ENCODE results near the gene ZNF106.

Gene ZNF106

DNA sequence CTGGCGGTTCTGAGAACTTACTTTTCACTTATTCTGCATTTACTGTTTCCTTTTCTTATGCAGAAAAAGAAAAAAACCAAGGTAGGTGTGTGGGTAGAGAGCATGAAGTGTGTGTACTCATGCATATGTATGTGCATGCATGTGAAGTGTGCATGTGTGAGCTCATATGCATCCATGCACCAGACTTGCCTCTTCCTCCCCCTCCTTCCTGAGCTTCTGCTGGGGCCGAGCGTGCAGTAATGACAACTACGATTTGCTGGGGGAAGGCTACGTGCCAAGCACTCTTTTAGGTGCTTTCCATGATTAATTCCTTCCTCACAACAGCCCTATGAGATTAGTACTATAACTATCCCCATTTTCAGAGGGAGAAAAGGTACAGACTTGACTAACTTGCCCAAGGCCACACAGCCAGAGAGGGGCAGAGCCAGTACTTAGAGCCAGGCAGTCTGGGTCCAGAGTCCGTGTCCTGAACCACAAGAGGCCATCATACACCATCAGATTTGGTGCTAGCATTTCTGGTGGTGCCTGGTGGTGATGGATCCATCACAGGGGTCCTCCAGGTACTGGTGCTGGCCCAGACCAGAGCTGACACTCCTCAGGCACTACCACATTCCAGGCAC is 85.0 kb downstream of the ZNF106 start:
- no peak overlapping the region for H2AFZ ChIP-seq (ENCODE audit: low read length, unreplicated experiment)
- H3K27ac ChIP-seq (ENCODE audit: low read depth, low read length): no peak overlapping the region
- no peaks in the 10 kb centered on the region for H3K27me3 ChIP-seq (ENCODE audit: insufficient read depth, low read length)
- no peaks in the 10 kb centered on the region for H3K36me3 ChIP-seq (ENCODE audit: insufficient read depth, low read length)
- H3K79me2 ChIP-seq (ENCODE audit: control insufficient read depth, insufficient read depth, low read length, unreplicated experiment): no peaks in the 10 kb centered on the region
- no peaks in the 10 kb centered on the region for H3K4me1 ChIP-seq (ENCODE audit: control insufficient read depth, insufficient read depth, low read length, unreplicated experiment)
- no peak overlapping the region for H3K4me3 ChIP-seq (ENCODE audit: low read depth, low read length)

DNA sequence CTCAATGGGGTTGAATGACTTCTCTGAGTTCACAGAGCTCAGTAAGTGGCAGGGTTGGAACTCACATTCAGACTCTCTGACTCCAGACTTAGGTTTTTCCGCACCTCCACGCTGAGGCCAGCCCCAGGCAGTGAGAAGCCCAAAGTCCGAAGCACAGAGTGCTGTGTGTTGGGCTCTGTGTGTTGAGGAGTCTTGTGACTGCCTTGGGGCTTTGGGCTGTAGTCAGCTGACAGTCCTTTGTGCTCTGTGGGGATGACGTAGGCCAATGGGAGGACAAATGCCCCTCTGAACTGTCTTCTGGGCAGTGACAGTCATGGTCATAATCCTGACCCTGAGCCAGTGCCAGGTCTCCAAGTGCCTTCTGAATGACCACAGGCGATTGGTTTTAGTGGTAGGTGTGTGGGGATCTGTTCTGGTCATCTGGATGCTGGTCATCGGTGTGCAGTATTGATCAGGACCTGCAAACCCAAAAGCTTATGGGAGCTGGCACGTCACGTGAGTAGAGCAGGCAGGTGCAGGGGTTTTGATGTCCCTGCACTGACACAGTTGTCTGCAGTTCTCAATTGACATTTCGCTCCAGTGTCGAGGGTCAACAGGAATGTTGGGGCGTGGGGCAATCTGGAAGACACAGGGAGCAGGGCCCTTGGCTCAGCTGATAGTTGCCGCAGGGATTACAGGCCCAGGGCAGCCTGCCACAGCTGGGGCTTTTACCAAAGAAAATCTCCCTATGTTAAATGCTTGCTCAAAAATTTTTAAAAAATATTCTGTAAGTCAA is 86.3 kb downstream of the ZNF106 start:
- no peaks in the 10 kb centered on the region for H3K27me3 ChIP-seq (ENCODE audit: insufficient read depth, low read length)
- no peaks in the 10 kb centered on the region for H3K79me2 ChIP-seq (ENCODE audit: control insufficient read depth, insufficient read depth, low read length, unreplicated experiment)
- H3K27ac ChIP-seq (ENCODE audit: low read depth, low read length): no peak overlapping the region
- no peaks in the 10 kb centered on the region for H3K36me3 ChIP-seq (ENCODE audit: insufficient read depth, low read length)
- no peak overlapping the region for H3K4me3 ChIP-seq (ENCODE audit: low read depth, low read length)
- no peak overlapping the region for H2AFZ ChIP-seq (ENCODE audit: low read length, unreplicated experiment)
- no peaks in the 10 kb centered on the region for H3K4me1 ChIP-seq (ENCODE audit: control insufficient read depth, insufficient read depth, low read length, unreplicated experiment)

DNA sequence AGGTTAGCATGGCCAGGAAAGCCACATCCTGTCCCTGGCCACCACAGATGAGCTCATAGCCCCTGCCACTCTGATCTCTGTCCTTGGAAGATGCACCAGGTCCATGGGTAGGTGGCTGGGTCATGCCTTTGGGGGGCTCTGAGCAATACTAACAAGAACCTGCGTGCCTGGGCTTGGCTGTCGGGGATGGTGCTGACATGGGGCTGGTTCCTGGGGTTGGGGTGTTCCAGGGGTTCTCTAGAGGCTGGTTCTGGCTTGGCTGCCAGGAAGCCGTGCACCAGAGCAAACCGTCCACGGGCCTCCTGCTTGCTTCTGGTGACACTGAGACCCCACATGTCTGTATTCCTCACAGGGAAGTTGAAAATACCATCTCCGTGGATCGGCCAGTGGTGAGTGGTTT is 87.6 kb downstream of the ZNF106 start:
- Histone ChIP-seq H2AFZ (ENCODE audit: low read length, unreplicated experiment) (no peak overlapping the region), H3K4me3 (ENCODE audit: low read depth, low read length) (no peak overlapping the region), H3K4me1 (ENCODE audit: control insufficient read depth, insufficient read depth, low read length, unreplicated experiment) (no peaks in the 10 kb centered on the region)

DNA sequence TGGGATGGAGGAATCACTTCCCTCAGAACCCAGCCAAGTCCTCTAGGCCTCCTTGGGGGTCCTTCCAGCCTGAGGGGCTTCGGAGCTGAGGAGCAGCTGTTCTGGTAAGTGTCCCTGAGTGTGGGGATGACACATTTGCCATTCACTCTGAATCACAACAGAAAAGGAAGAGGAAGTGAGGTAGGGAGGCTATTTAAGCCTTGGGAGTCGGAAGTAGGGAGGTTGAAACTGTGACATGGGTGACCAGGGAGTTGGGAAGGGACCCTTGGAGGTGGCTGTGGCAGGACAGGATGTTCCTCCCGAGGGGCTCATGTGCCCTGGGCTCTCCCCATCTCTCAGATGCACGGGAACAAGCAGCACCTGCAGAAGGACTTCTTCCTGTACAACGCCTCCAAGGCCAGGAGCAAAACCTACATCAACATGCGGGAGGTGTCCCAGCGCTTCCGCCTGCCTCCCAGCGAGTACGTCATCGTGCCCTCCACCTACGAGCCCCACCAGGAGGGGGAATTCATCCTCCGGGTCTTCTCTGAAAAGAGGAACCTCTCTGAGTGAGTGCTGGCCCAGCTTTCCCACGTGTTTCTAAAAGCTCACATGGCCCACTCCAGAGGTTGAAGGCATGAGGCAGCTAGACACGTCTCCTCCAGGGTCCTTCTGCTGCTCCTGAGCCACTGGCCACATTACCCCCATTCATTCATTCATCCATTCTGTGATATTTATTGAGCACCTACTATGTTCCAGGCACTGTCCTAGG is 88.3 kb downstream of the ZNF106 start:
- Histone ChIP-seq H3K79me2 (ENCODE audit: control insufficient read depth, insufficient read depth, low read length, unreplicated experiment) (no peaks in the 10 kb centered on the region), H3K4me1 (ENCODE audit: control insufficient read depth, insufficient read depth, low read length, unreplicated experiment) (no peaks in the 10 kb centered on the region), H2AFZ (ENCODE audit: low read length, unreplicated experiment) (no peak overlapping the region), H3K27me3 (ENCODE audit: insufficient read depth, low read length) (no peaks in the 10 kb centered on the region), H3K4me3 (ENCODE audit: low read depth, low read length) (no peak overlapping the region), H3K36me3 (ENCODE audit: insufficient read depth, low read length) (no peaks in the 10 kb centered on the region), H3K27ac (ENCODE audit: low read depth, low read length) (no peak overlapping the region)

More for the DNA sequence above, 87.6 kb downstream of the ZNF106 start:
- H3K79me2 ChIP-seq (ENCODE audit: control insufficient read depth, insufficient read depth, low read length, unreplicated experiment): no peaks in the 10 kb centered on the region
- H3K27me3 ChIP-seq (ENCODE audit: insufficient read depth, low read length): no peaks in the 10 kb centered on the region
- H3K36me3 ChIP-seq (ENCODE audit: insufficient read depth, low read length): no peaks in the 10 kb centered on the region
- H3K27ac ChIP-seq (ENCODE audit: low read depth, low read length): no peak overlapping the region

DNA sequence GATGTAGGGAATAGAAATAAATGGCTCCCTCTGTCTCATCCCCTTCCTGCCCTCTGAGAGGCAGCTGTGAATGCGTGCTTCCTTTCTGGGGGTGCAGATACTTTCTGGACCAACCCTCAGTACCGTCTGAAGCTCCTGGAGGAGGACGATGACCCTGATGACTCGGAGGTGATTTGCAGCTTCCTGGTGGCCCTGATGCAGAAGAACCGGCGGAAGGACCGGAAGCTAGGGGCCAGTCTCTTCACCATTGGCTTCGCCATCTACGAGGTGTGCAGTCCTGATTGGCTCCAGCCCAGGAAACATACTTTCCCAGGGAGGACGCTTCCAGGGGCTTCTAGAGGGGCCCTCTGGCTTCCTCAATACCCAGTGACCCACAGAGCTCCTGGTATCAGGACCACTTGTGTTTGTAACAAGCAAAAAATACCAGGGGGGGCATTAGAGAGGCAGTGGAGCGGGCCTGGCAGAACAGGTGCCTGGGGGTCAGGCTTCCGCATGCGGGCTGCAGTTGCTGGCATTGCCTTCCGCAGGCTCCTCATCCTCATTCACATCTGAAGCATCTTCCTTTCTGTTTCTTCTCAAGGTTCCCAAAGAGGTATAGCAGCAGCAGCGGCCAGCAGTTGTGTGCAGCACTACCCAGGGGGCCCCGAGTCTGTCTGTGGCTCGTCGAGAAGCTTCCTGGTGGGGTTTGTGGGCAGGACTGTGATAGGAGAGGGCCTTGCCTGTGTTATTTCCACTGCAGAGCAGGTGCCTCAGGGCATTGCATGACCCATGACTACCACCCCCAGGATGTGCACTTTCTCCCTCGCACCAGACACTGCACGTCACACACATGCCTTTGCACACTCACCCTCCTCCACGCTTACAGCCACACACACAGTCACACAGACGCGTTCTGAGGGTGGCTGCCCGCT is 89.1 kb downstream of the ZNF106 start:
- no peaks in the 10 kb centered on the region for H3K4me1 ChIP-seq (ENCODE audit: control insufficient read depth, insufficient read depth, low read length, unreplicated experiment)
- H3K4me3 ChIP-seq (ENCODE audit: low read depth, low read length): no peak overlapping the region
- no peak overlapping the region for H3K27ac ChIP-seq (ENCODE audit: low read depth, low read length)
- no peak overlapping the region for H2AFZ ChIP-seq (ENCODE audit: low read length, unreplicated experiment)
- no peaks in the 10 kb centered on the region for H3K79me2 ChIP-seq (ENCODE audit: control insufficient read depth, insufficient read depth, low read length, unreplicated experiment)
- no peaks in the 10 kb centered on the region for H3K36me3 ChIP-seq (ENCODE audit: insufficient read depth, low read length)
- no peaks in the 10 kb centered on the region for H3K27me3 ChIP-seq (ENCODE audit: insufficient read depth, low read length)

DNA sequence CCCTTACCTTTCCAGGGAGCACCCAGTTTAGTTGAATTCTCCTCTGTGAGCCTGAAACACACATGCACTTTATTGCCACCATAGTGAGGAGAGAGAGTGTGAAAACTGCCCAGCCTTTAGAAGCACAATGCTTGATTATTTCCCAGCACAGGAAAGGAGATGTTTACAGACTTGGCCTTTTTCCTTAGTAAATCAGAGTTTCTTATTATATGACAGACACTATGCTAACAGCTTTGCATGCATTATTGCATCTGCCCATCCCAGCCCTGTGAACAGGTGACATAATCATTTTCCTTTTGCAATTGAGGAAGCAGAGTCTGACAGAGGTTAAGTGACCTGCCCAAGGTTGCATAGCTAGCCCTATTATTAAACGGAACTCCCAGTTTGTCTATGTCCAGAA is 95.1 kb downstream of the ZNF106 start:
- H2AFZ ChIP-seq (ENCODE audit: low read length, unreplicated experiment): no peak overlapping the region
- H3K27me3 ChIP-seq (ENCODE audit: insufficient read depth, low read length): no peaks in the 10 kb centered on the region
- no peaks in the 10 kb centered on the region for H3K79me2 ChIP-seq (ENCODE audit: control insufficient read depth, insufficient read depth, low read length, unreplicated experiment)
- H3K36me3 ChIP-seq (ENCODE audit: insufficient read depth, low read length): no peaks in the 10 kb centered on the region
- H3K4me1 ChIP-seq (ENCODE audit: control insufficient read depth, insufficient read depth, low read length, unreplicated experiment): no peaks in the 10 kb centered on the region
- no peak overlapping the region for H3K4me3 ChIP-seq (ENCODE audit: low read depth, low read length)
- no peak overlapping the region for H3K27ac ChIP-seq (ENCODE audit: low read depth, low read length)

DNA sequence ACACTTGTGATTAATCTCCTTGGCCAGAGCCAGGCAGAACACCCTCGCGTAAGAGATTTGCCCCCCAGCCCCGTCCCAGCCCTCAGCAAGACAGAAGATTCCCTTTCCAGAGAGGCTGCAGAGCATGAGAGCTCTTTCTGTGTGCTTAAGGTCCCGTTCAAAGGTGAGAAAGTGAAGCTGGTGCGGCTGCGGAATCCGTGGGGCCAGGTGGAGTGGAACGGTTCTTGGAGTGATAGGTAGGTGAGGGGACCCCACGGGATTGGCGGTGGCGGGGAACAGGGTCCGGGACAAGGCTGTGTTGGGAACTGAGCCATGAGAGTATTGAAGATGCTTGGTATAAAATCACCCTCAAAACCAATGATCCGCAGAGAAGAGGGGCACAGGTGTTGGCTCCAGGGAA is 96.8 kb downstream of the ZNF106 start:
- H3K27me3 ChIP-seq (ENCODE audit: insufficient read depth, low read length): no peaks in the 10 kb centered on the region
- no peaks in the 10 kb centered on the region for H3K4me1 ChIP-seq (ENCODE audit: control insufficient read depth, insufficient read depth, low read length, unreplicated experiment)
- no peaks in the 10 kb centered on the region for H3K79me2 ChIP-seq (ENCODE audit: control insufficient read depth, insufficient read depth, low read length, unreplicated experiment)
- H2AFZ ChIP-seq (ENCODE audit: low read length, unreplicated experiment): no peak overlapping the region
- no peak overlapping the region for H3K4me3 ChIP-seq (ENCODE audit: low read depth, low read length)
- no peak overlapping the region for H3K27ac ChIP-seq (ENCODE audit: low read depth, low read length)
- H3K36me3 ChIP-seq (ENCODE audit: insufficient read depth, low read length): no peaks in the 10 kb centered on the region

DNA sequence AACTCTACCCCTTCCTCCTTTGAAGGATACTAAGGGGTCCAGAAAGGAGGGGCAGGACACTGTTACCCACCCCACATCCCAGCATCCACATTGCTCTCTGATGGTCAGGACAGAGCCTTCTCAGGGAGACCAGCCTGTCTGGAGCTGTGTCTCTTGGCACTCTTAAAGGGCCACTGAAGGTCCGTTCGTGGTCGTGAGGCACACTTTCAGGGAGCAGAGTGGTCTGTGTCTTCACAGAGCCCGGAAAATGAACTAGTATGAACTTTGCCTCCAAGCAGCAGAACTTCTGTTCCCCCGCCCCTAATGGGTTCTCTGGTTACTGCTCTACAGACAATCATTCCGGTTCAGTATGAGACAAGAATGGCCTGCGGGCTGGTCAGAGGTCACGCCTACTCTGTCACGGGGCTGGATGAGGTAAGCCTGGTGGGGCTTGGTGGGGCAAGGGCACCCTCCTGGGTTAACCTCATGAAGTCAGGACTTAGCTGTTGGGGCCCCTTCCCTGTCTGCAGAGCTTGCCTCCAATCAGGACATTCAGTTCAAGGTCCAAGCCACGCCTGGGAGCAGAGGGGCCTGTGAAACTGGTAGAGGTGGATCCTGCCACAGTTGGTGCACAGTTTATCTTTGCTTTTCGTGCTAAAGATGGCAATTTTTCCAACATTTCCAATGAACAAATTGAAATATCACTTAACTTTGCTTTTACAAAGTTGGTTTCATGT is 98.5 kb downstream of the ZNF106 start:
- no peaks in the 10 kb centered on the region for H3K4me1 ChIP-seq (ENCODE audit: control insufficient read depth, insufficient read depth, low read length, unreplicated experiment)
- no peaks in the 10 kb centered on the region for H3K79me2 ChIP-seq (ENCODE audit: control insufficient read depth, insufficient read depth, low read length, unreplicated experiment)
- H2AFZ ChIP-seq (ENCODE audit: low read length, unreplicated experiment): no peak overlapping the region
- H3K27ac ChIP-seq (ENCODE audit: low read depth, low read length): no peak overlapping the region
- no peaks in the 10 kb centered on the region for H3K27me3 ChIP-seq (ENCODE audit: insufficient read depth, low read length)
- H3K4me3 ChIP-seq (ENCODE audit: low read depth, low read length): no peak overlapping the region
- H3K36me3 ChIP-seq (ENCODE audit: insufficient read depth, low read length): no peaks in the 10 kb centered on the region

- Histone ChIP-seq H3K36me3 (ENCODE audit: insufficient read depth, low read length) (no peaks in the 10 kb centered on the region), H3K79me2 (ENCODE audit: control insufficient read depth, insufficient read depth, low read length, unreplicated experiment) (no peaks in the 10 kb centered on the region), H3K4me1 (ENCODE audit: control insufficient read depth, insufficient read depth, low read length, unreplicated experiment) (no peaks in the 10 kb centered on the region), H3K27ac (ENCODE audit: low read depth, low read length) (no peak overlapping the region), H2AFZ (ENCODE audit: low read length, unreplicated experiment) (no peak overlapping the region), H3K4me3 (ENCODE audit: low read depth, low read length) (no peak overlapping the region), H3K27me3 (ENCODE audit: insufficient read depth, low read length) (no peaks in the 10 kb centered on the region)
Measured at GRCh38 chr15:42387603-42388002, 103.3 kb downstream of the ZNF106 start.

All from ACC112 (cell line).